MG63 (cell line): ENCODE measurements around the gene CLNK. TPM values are rescaled to one million over a fixed set of nuclear protein-coding genes. Genes with fewer than 3 reads are reported as not detected.

ENCODE experiments used
- DNase-seq: peaks from one replicate; pipeline ENCODE4 v3.0.0-alpha.2; 2020
- H3K27me3 ChIP-seq: fragments of 250-450 bp; sonication (Bioruptor Pico); 2 replicates; pipeline ENCODE4 v1.5.1; 2020; ENCODE audit warnings: mild to moderate bottlenecking, moderate library complexity
- H3K36me3 ChIP-seq: fragments of 250-450 bp; sonication (Bioruptor Pico); 2 replicates; pipeline ENCODE4 v1.5.1; 2020; ENCODE audit warnings: mild to moderate bottlenecking, moderate library complexity
- H3K4me3 ChIP-seq: fragments of 250-450 bp; sonication (Bioruptor Pico); 2 replicates; pipeline ENCODE4 v1.5.1; 2020; ENCODE audit warnings: mild to moderate bottlenecking, moderate library complexity
- H3K9me3 ChIP-seq: fragments of 250-450 bp; sonication (Bioruptor Pico); 2 replicates; pipeline ENCODE4 v1.5.1; 2020; ENCODE audit warnings: mild to moderate bottlenecking, moderate library complexity
- total RNA-seq: library from RNA; depleted of rRNA; stranded (reverse); fragments of >200 nt; shearing (Covaris generic); gene quantifications from 2 replicates; pipeline ENCODE4 v1.2.3, GENCODE V29; 2014; ENCODE audit warnings: low replicate concordance

Gene CLNK
- total RNA-seq, 1 experiment from 2014 or later, result not detected

GRCh38 chr4:10532155-10532554 is 152.4 kb downstream of the CLNK start:
- DNase-seq, result no peak
- no peaks in the 10 kb centered on the region for H3K36me3 ChIP-seq
- H3K9me3 ChIP-seq, result no peaks in the 10 kb centered on the region
- H3K4me3 ChIP-seq, result no peak overlapping the region
- H3K27me3 ChIP-seq, result no peaks in the 10 kb centered on the region

GRCh38 chr4:10530137-10530786 is 154.3 kb downstream of the CLNK start:
- peak; percentile 9 for DNase-seq
- H3K36me3 ChIP-seq, result no peaks in the 10 kb centered on the region
- H3K27me3 ChIP-seq, result no peaks in the 10 kb centered on the region
- H3K9me3 ChIP-seq, result no peaks in the 10 kb centered on the region
- no peak overlapping the region for H3K4me3 ChIP-seq

- H3K9me3 ChIP-seq, result no peaks in the 10 kb centered on the region
- no peak overlapping the region for H3K4me3 ChIP-seq
- DNase-seq, result peak; percentile 15
- H3K27me3 ChIP-seq, result no peaks in the 10 kb centered on the region
- H3K36me3 ChIP-seq, result no peaks in the 10 kb centered on the region
These were observed 155.1 kb downstream of the CLNK start for GRCh38 chr4:10529291-10530136.

GRCh38 chr4:10527438-10527837 is 157.1 kb downstream of the CLNK start:
- Histone ChIP-seq H3K4me3 (no peak overlapping the region), H3K27me3 (no peaks in the 10 kb centered on the region)
- no peak for DNase-seq

GRCh38 chr4:10526429-10527222 is 157.9 kb downstream of the CLNK start:
- H3K9me3 ChIP-seq, result no peaks in the 10 kb centered on the region
- H3K27me3 ChIP-seq, result no peaks in the 10 kb centered on the region
- no peak for DNase-seq
- H3K4me3 ChIP-seq, result no peak overlapping the region
- no peaks in the 10 kb centered on the region for H3K36me3 ChIP-seq

More at GRCh38 chr4:10527438-10527837, 157.1 kb downstream of the CLNK start:
- Histone ChIP-seq H3K9me3 (no peaks in the 10 kb centered on the region), H3K36me3 (no peaks in the 10 kb centered on the region)

- no peaks in the 10 kb centered on the region for H3K36me3 ChIP-seq
- H3K27me3 ChIP-seq, result no peaks in the 10 kb centered on the region
- H3K4me3 ChIP-seq, result no peak overlapping the region
- no peak for DNase-seq
- H3K9me3 ChIP-seq, result no peaks in the 10 kb centered on the region
These were observed 160.3 kb downstream of the CLNK start for GRCh38 chr4:10524196-10524833.

GRCh38 chr4:10521424-10521823 is 163.1 kb downstream of the CLNK start:
- Histone ChIP-seq H3K9me3 (no peaks in the 10 kb centered on the region), H3K36me3 (no peaks in the 10 kb centered on the region), H3K27me3 (no peaks in the 10 kb centered on the region), H3K4me3 (no peak overlapping the region)
- no peak for DNase-seq

- DNase-seq, result no peak
- no peaks in the 10 kb centered on the region for H3K27me3 ChIP-seq
- H3K36me3 ChIP-seq, result no peaks in the 10 kb centered on the region
- H3K9me3 ChIP-seq, result no peaks in the 10 kb centered on the region
- H3K4me3 ChIP-seq, result no peak overlapping the region
These were observed 174.8 kb downstream of the CLNK start for GRCh38 chr4:10509733-10510132.

- Histone ChIP-seq H3K4me3 (no peak overlapping the region), H3K36me3 (no peaks in the 10 kb centered on the region), H3K27me3 (no peaks in the 10 kb centered on the region), H3K9me3 (no peaks in the 10 kb centered on the region)
- no peak for DNase-seq
These were observed 178.5 kb downstream of the CLNK start for GRCh38 chr4:10506077-10506476.

GRCh38 chr4:10504570-10505179 is 179.9 kb downstream of the CLNK start:
- H3K36me3 ChIP-seq, result no peaks in the 10 kb centered on the region
- H3K4me3 ChIP-seq, result no peak overlapping the region
- no peaks in the 10 kb centered on the region for H3K9me3 ChIP-seq
- DNase-seq, result no peak
- no peaks in the 10 kb centered on the region for H3K27me3 ChIP-seq

GRCh38 chr4:10502717-10503116 is 181.9 kb downstream of the CLNK start:
- H3K9me3 ChIP-seq, result no peaks in the 10 kb centered on the region
- H3K36me3 ChIP-seq, result no peaks in the 10 kb centered on the region
- DNase-seq, result no peak

GRCh38 chr4:10500776-10501175 is 183.8 kb downstream of the CLNK start:
- DNase-seq, result no peak
- no peak overlapping the region for H3K4me3 ChIP-seq

More at GRCh38 chr4:10502717-10503116, 181.9 kb downstream of the CLNK start:
- H3K27me3 ChIP-seq, result no peaks in the 10 kb centered on the region
- H3K4me3 ChIP-seq, result no peak overlapping the region

GRCh38 chr4:10496200-10496599 is 188.4 kb downstream of the CLNK start:
- Histone ChIP-seq H3K36me3 (no peaks in the 10 kb centered on the region), H3K4me3 (no peak overlapping the region), H3K9me3 (no peaks in the 10 kb centered on the region), H3K27me3 (no peaks in the 10 kb centered on the region)
- no peak for DNase-seq

More at GRCh38 chr4:10500776-10501175, 183.8 kb downstream of the CLNK start:
- Histone ChIP-seq H3K9me3 (no peaks in the 10 kb centered on the region), H3K27me3 (no peaks in the 10 kb centered on the region), H3K36me3 (no peaks in the 10 kb centered on the region)

- Histone ChIP-seq H3K36me3 (no peaks in the 10 kb centered on the region), H3K4me3 (no peak overlapping the region), H3K9me3 (no peaks in the 10 kb centered on the region), H3K27me3 (no peaks in the 10 kb centered on the region)
- DNase-seq, result no peak
These were observed 188.9 kb downstream of the CLNK start for GRCh38 chr4:10495651-10496050.

- DNase-seq, result no peak
- Histone ChIP-seq H3K36me3 (no peaks in the 10 kb centered on the region), H3K9me3 (no peaks in the 10 kb centered on the region), H3K27me3 (no peaks in the 10 kb centered on the region), H3K4me3 (no peak overlapping the region)
These were observed 192.1 kb downstream of the CLNK start for GRCh38 chr4:10492464-10492863.

GRCh38 chr4:10491401-10491800 is 193.2 kb downstream of the CLNK start:
- no peak overlapping the region for H3K4me3 ChIP-seq
- H3K9me3 ChIP-seq, result no peaks in the 10 kb centered on the region
- DNase-seq, result no peak

More at GRCh38 chr4:10491401-10491800, 193.2 kb downstream of the CLNK start:
- Histone ChIP-seq H3K27me3 (no peaks in the 10 kb centered on the region), H3K36me3 (no peaks in the 10 kb centered on the region)
